Neuronal stem cell (in vitro differentiated cells): ENCODE data around the gene PNPLA8.

Experiments
- DNase-seq: peaks from one replicate; pipeline ENCODE4 v3.0.0-alpha.2; 2013; ENCODE audit warnings: low spot score
- H2AFZ ChIP-seq: one replicate; pipeline ENCODE4 v1.6.1; 2013; ENCODE audit warnings: mild to moderate bottlenecking, low read length, inconsistent platforms
- H2AK5ac ChIP-seq: 2 replicates; pipeline ENCODE4 v1.6.1; 2013; ENCODE audit warnings: low read depth, mild to moderate bottlenecking, inconsistent platforms, low read length, moderate library complexity, mixed read lengths
- H2BK120ac ChIP-seq: 2 replicates; pipeline ENCODE4 v1.6.1; 2013; ENCODE audit warnings: low read depth, mild to moderate bottlenecking, inconsistent platforms, low read length, moderate library complexity, mixed read lengths
- H2BK12ac ChIP-seq: one replicate; pipeline ENCODE4 v1.6.1; 2013; ENCODE audit warnings: low read length, inconsistent platforms
- H2BK15ac ChIP-seq: 2 replicates; pipeline ENCODE4 v1.6.1; 2013; ENCODE audit warnings: mild to moderate bottlenecking, low read length, inconsistent platforms, mixed read lengths
- H2BK5ac ChIP-seq: one replicate; pipeline ENCODE4 v1.6.1; 2013; ENCODE audit warnings: inconsistent platforms, mild to moderate bottlenecking, low read length, moderate library complexity
- H3K14ac ChIP-seq: one replicate; pipeline ENCODE4 v1.6.1; 2013; ENCODE audit warnings: low read length, inconsistent platforms
- H3K18ac ChIP-seq: 2 replicates; pipeline ENCODE4 v1.6.1; 2013; ENCODE audit warnings: low read length, inconsistent platforms
- H3K23ac ChIP-seq: 2 replicates; pipeline ENCODE4 v1.6.1; 2013; ENCODE audit warnings: low read depth, mild to moderate bottlenecking, mixed read lengths, low read length, inconsistent platforms; ENCODE audit not compliant: poor library complexity
- H3K27ac ChIP-seq: replicated peaks from 3 replicates; pipeline ENCODE4 v1.5.1; 2013; ENCODE audit warnings: low read length, inconsistent platforms
- H3K27me3 ChIP-seq, 3 experiments: 2 replicates each; pipeline ENCODE4 v1.6.1; 2013; ENCODE audit warnings: low read length in 3 of 3, mild to moderate bottlenecking in 2 of 3, inconsistent platforms in 1 of 3, low read depth in 1 of 3, mixed read lengths in 1 of 3, moderate library complexity in 1 of 3; ENCODE audit not compliant: control insufficient read depth in 3 of 3, insufficient read depth in 3 of 3
- H3K36me3 ChIP-seq, 2 donors: replicated peaks in 1 of 2; 2 replicates each; pipeline ENCODE4 v1.6.1; 2013; ENCODE audit warnings: low read length in 2 of 2; ENCODE audit not compliant: control insufficient read depth in 2 of 2, insufficient read depth in 2 of 2
- H3K4ac ChIP-seq: 2 replicates; pipeline ENCODE4 v1.6.1; 2013; ENCODE audit warnings: inconsistent platforms, mild to moderate bottlenecking, low read length, moderate library complexity
- H3K4me1 ChIP-seq, 2 donors: 1 replicate in 1 of 2; 2 replicates in 1 of 2; pipeline ENCODE4 v1.6.1; 2013; ENCODE audit warnings: low read length in 2 of 2, low read depth in 1 of 2; ENCODE audit not compliant: control insufficient read depth in 2 of 2, insufficient read depth in 1 of 2
- H3K4me2 ChIP-seq: one replicate; pipeline ENCODE4 v1.6.1; 2013; ENCODE audit warnings: mild to moderate bottlenecking, low read length, inconsistent platforms; ENCODE audit not compliant: insufficient read depth, poor library complexity, severe bottlenecking
- H3K4me3 ChIP-seq, 2 donors: 2 replicates each; pipeline ENCODE4 v1.5.1; 2013; ENCODE audit warnings: low read length in 2 of 2, mild to moderate bottlenecking in 2 of 2, inconsistent platforms in 1 of 2, moderate library complexity in 1 of 2
- H3K79me1 ChIP-seq: one replicate; pipeline ENCODE4 v1.6.1; 2013; ENCODE audit warnings: low read depth, mild to moderate bottlenecking, inconsistent platforms, low read length, moderate library complexity
- H3K9ac ChIP-seq: one replicate; pipeline ENCODE4 v1.6.1; 2013; ENCODE audit warnings: mild to moderate bottlenecking, low read depth, low read length, inconsistent platforms; ENCODE audit not compliant: poor library complexity
- H3K9me3 ChIP-seq, 2 donors: replicated peaks in 1 of 2; 2 replicates each; pipeline versions ENCODE3 to v1.6.1; 2013; ENCODE audit warnings: low read length in 2 of 2, mild to moderate bottlenecking in 2 of 2, inconsistent platforms in 1 of 2, low read depth in 1 of 2, mixed read lengths in 1 of 2, moderate library complexity in 1 of 2; ENCODE audit not compliant: control insufficient read depth in 2 of 2, insufficient read depth in 1 of 2
- H4K8ac ChIP-seq: one replicate; pipeline ENCODE4 v1.6.1; 2013; ENCODE audit warnings: low read depth, mild to moderate bottlenecking, inconsistent platforms, low read length, moderate library complexity
- H4K91ac ChIP-seq: one replicate; pipeline ENCODE4 v1.6.1; 2013; ENCODE audit warnings: low read length, low read depth, mild to moderate bottlenecking, inconsistent platforms; ENCODE audit not compliant: poor library complexity
- WGBS, 2 donors: extraction: QIAGEN DNeasy Blood & Tissue Kit; methylation state at CpG; one replicate each; pipeline ENCODE4 v1.1.7; 2013; ENCODE audit warnings: missing lambda C conversion rate in 2 of 2, mixed read lengths in 1 of 2; ENCODE audit not compliant: insufficient read length in 2 of 2, insufficient replicate concordance in 1 of 2; ENCODE audit errors: extremely low coverage in 2 of 2; 5-methylcytosine and 5-hydroxymethylcytosine counted together

Gene PNPLA8

GRCh38 chr7:108451296-108451848 is 74.6 kb downstream of the PNPLA8 start:
- Histone ChIP-seq H2BK15ac (no peak overlapping the region), H3K9ac (no peak overlapping the region), H2BK12ac (no peak overlapping the region), H2AFZ (no peak overlapping the region), H3K27ac (no peak overlapping the region), H4K8ac (no peak overlapping the region), H3K79me1 (peaks cover 2% of the 10 kb centered on the region), H3K36me3 (no peaks in the 10 kb centered on the region), H2AK5ac (no peak overlapping the region), H3K4me2 (no peak overlapping the region), H2BK120ac (no peak overlapping the region), H3K27me3 (no peaks in the 10 kb centered on the region), H2BK5ac (no peak overlapping the region), H3K23ac (no peak overlapping the region), H4K91ac (no peak overlapping the region), H3K14ac (no peak overlapping the region), H3K4ac (no peak overlapping the region), H3K18ac (no peak overlapping the region), H3K9me3 (no peaks in the 10 kb centered on the region), H3K4me3 (no peak overlapping the region), H3K4me1 (peaks cover 11 to 27% of the 10 kb centered on the region in 2 donors)
- no peak for DNase-seq
- no CpG with 5 or more reads among the region's 2 CpGs for WGBS, 2 donors

- Histone ChIP-seq H3K18ac (no peak overlapping the region), H2BK15ac (no peak overlapping the region), H2BK120ac (no peak overlapping the region), H3K4ac (no peak overlapping the region), H3K36me3 (no peaks in the 10 kb centered on the region), H3K4me2 (no peak overlapping the region), H4K91ac (no peak overlapping the region), H3K23ac (no peak overlapping the region), H3K14ac (no peak overlapping the region), H4K8ac (no peak overlapping the region), H3K27me3 (no peaks in the 10 kb centered on the region), H3K27ac (no peak overlapping the region), H3K4me3 (no peak overlapping the region), H3K9me3 (no peaks in the 10 kb centered on the region), H3K9ac (no peak overlapping the region), H2BK12ac (no peak overlapping the region), H2BK5ac (no peak overlapping the region), H2AK5ac (no peak overlapping the region), H2AFZ (no peak overlapping the region), H3K4me1 (peaks cover 11 to 27% of the 10 kb centered on the region in 2 donors), H3K79me1 (peaks cover 2% of the 10 kb centered on the region)
- no CpG with 5 or more reads among the region's 1 CpG for WGBS, 2 donors
- DNase-seq = no peak
These were observed 75.8 kb downstream of the PNPLA8 start for GRCh38 chr7:108450160-108450559.

- Histone ChIP-seq H4K91ac (no peak overlapping the region), H3K14ac (no peak overlapping the region), H3K18ac (no peak overlapping the region), H2BK12ac (no peak overlapping the region), H3K9ac (no peak overlapping the region), H3K4me3 (no peak overlapping the region), H4K8ac (no peak overlapping the region), H3K4me1 (peaks cover 11 to 27% of the 10 kb centered on the region in 2 donors), H3K79me1 (peaks cover 2% of the 10 kb centered on the region), H3K27ac (peak overlapping the region; percentile 84), H2BK5ac (no peak overlapping the region), H3K4ac (no peak overlapping the region), H3K23ac (no peak overlapping the region), H3K9me3 (no peaks in the 10 kb centered on the region), H3K4me2 (no peak overlapping the region), H3K27me3 (no peaks in the 10 kb centered on the region), H2BK120ac (no peak overlapping the region), H2BK15ac (no peak overlapping the region), H2AK5ac (no peak overlapping the region), H2AFZ (peak overlapping the region; percentile 68), H3K36me3 (no peaks in the 10 kb centered on the region)
- no peak for DNase-seq
These were observed 76.4 kb downstream of the PNPLA8 start for GRCh38 chr7:108449521-108449920.

GRCh38 chr7:108448584-108449505 is 77.1 kb downstream of the PNPLA8 start:
- no peak overlapping the region for H3K14ac ChIP-seq
- no peak overlapping the region for H2BK12ac ChIP-seq
- no peaks in the 10 kb centered on the region for H3K9me3 ChIP-seq
- H4K91ac ChIP-seq = no peak overlapping the region
- no peak overlapping the region for H4K8ac ChIP-seq
- peak; percentile 74 for DNase-seq
- H3K4me2 ChIP-seq = peak overlapping the region; percentile 45
- H3K9ac ChIP-seq = no peak overlapping the region
- peak overlapping the region; percentile 35 for H2AK5ac ChIP-seq
- no peak overlapping the region for H2BK120ac ChIP-seq
- H3K27me3 ChIP-seq = no peaks in the 10 kb centered on the region
- no CpG with 5 or more reads among the region's 11 CpGs for WGBS, 2 donors
- H2BK5ac ChIP-seq = no peak overlapping the region
- H3K36me3 ChIP-seq = no peaks in the 10 kb centered on the region
- H2AFZ ChIP-seq = peak overlapping the region; percentile 68
- peaks cover 2% of the 10 kb centered on the region for H3K79me1 ChIP-seq
- H3K23ac ChIP-seq = no peak overlapping the region
- H2BK15ac ChIP-seq = no peak overlapping the region
- H3K4me3 ChIP-seq = peak overlapping the region in 1 of 2 donors; percentile 43
- H3K4ac ChIP-seq = no peak overlapping the region
- H3K4me1 ChIP-seq = peaks cover 7 to 22% of the 10 kb centered on the region in 2 donors
- H3K27ac ChIP-seq = peak overlapping the region; percentile 89
- H3K18ac ChIP-seq = peak overlapping the region; percentile 49
